ENCODE measurements around the gene OOEP. TPM values are rescaled to one million over a fixed set of nuclear protein-coding genes. Genes with fewer than 3 reads are reported as not detected.

The OOEP gene
- not detected in 2 replicates for total RNA-seq (ENCODE audit: low replicate concordance)

- H3K4me1 Mint-ChIP-seq, result peaks cover 5% of the 10 kb centered on the region
- no peak within 1 kb of the TSS for H2AFZ ChIP-seq (replicated peaks)
- H3K27me3 Mint-ChIP-seq (ENCODE audit: insufficient read depth, low read depth), result no peaks in the 10 kb centered on the region
Measured at GRCh38 chr6:73369563-73369962, at the start of gene OOEP. TSS of gene OOEP (minus strand) at chr6:73369897. CDS start at chr6:73369792, 105 bp downstream.

GRCh38 chr6:73418081-73418741 lies 48.5 kb upstream of the OOEP start:
- no peaks in the 10 kb centered on the region for H3K27me3 Mint-ChIP-seq (ENCODE audit: insufficient read depth, low read depth)
- Histone ChIP-seq H3F3A (ENCODE audit: low read depth) (no peaks in the 10 kb centered on the region), H3K4me2 (no peak overlapping the region), H3K27me3 (no peaks in the 10 kb centered on the region), H2AFZ (replicated peaks) (no peak overlapping the region), H3K9ac (no peak overlapping the region), H3K36me3 (no peaks in the 10 kb centered on the region), H3K9me3 (ENCODE audit: low read depth) (no peaks in the 10 kb centered on the region), H3K4me3 (no peak overlapping the region), H4K20me1 (ENCODE audit: low read depth) (no peaks in the 10 kb centered on the region), H3K4me1 (no peaks in the 10 kb centered on the region), H3K79me2 (ENCODE audit: low read depth) (no peaks in the 10 kb centered on the region), H3K27ac (no peak overlapping the region)
- no peak overlapping the region for H3K4me3 Mint-ChIP-seq
- TF ChIP-seq EZH2 (IDR thresholded peaks at IDR 0.05) (no peak), CTCF (IDR thresholded peaks at IDR 0.05) (no peak), EZH2phosphoT487 (IDR thresholded peaks at IDR 0.05) (no peak)
- H3K27ac Mint-ChIP-seq, result peak overlapping the region; percentile 22
- DNase-seq (ENCODE audit: low spot score), result no peak
- no peaks in the 10 kb centered on the region for H3K9me3 Mint-ChIP-seq
- no peaks in the 10 kb centered on the region for H3K36me3 Mint-ChIP-seq
- H3K4me1 Mint-ChIP-seq, result no peaks in the 10 kb centered on the region

More at GRCh38 chr6:73369563-73369962, at the start of gene OOEP:
- Histone ChIP-seq H3K4me1 (no peaks in the 10 kb centered on the region), H3K9ac (no peak within 1 kb of the TSS), H3K4me3 (no peak within 1 kb of the TSS), H3K27me3 (no peaks in the 10 kb centered on the region), H3K27ac (no peak within 1 kb of the TSS), H3K36me3 (no peaks in the 10 kb centered on the region), H3K4me2 (no peak within 1 kb of the TSS), H4K20me1 (ENCODE audit: low read depth) (no peaks in the 10 kb centered on the region), H3K9me3 (ENCODE audit: low read depth) (no peaks in the 10 kb centered on the region), H3F3A (ENCODE audit: low read depth) (no peaks in the 10 kb centered on the region), H3K79me2 (ENCODE audit: low read depth) (no peaks in the 10 kb centered on the region)
- H3K36me3 Mint-ChIP-seq, result no peaks in the 10 kb centered on the region
- TF ChIP-seq EZH2phosphoT487 (IDR thresholded peaks at IDR 0.05), result no peak
- TF ChIP-seq EZH2 (IDR thresholded peaks at IDR 0.05), result no peak
- no peak for TF ChIP-seq CTCF (IDR thresholded peaks at IDR 0.05)
- no peak for DNase-seq (ENCODE audit: low spot score)
- H3K9me3 Mint-ChIP-seq, result peaks cover 2% of the 10 kb centered on the region
- no peak within 1 kb of the TSS for H3K4me3 Mint-ChIP-seq
- H3K27ac Mint-ChIP-seq, result no peak within 1 kb of the TSS

- Histone ChIP-seq H3F3A (ENCODE audit: low read depth) (no peaks in the 10 kb centered on the region), H2AFZ (replicated peaks) (no peak overlapping the region), H3K4me2 (no peak overlapping the region), H3K36me3 (no peaks in the 10 kb centered on the region), H4K20me1 (ENCODE audit: low read depth) (no peaks in the 10 kb centered on the region), H3K9ac (no peak overlapping the region), H3K27ac (no peak overlapping the region), H3K4me1 (no peaks in the 10 kb centered on the region), H3K27me3 (no peaks in the 10 kb centered on the region), H3K9me3 (ENCODE audit: low read depth) (no peaks in the 10 kb centered on the region), H3K4me3 (no peak overlapping the region), H3K79me2 (ENCODE audit: low read depth) (no peaks in the 10 kb centered on the region)
- no peaks in the 10 kb centered on the region for H3K36me3 Mint-ChIP-seq
- H3K27me3 Mint-ChIP-seq (ENCODE audit: insufficient read depth, low read depth), result peaks cover 2% of the 10 kb centered on the region
- DNase-seq (ENCODE audit: low spot score), result no peak
- TF ChIP-seq CTCF (IDR thresholded peaks at IDR 0.05), result no peak
- TF ChIP-seq EZH2phosphoT487 (IDR thresholded peaks at IDR 0.05), result no peak
- no peak for TF ChIP-seq EZH2 (IDR thresholded peaks at IDR 0.05)
- no peaks in the 10 kb centered on the region for H3K9me3 Mint-ChIP-seq
- no peak overlapping the region for H3K4me3 Mint-ChIP-seq
- H3K27ac Mint-ChIP-seq, result no peak overlapping the region
- no peaks in the 10 kb centered on the region for H3K4me1 Mint-ChIP-seq
Measured at GRCh38 chr6:73413102-73413501, 43.4 kb upstream of the OOEP start.
